ENCODE results near the gene PEDS1. TPM values are rescaled to one million over a fixed set of nuclear protein-coding genes. Genes with fewer than 3 reads are reported as not detected.

PEDS1 gene
- total and polyA plus RNA-seq, 2 of the 4 experiments (the other 2 are of a cell fraction): 24.0 to 59.9 TPM

GRCh38 chr20:50191065-50191543, 37.6 kb upstream of the PEDS1 start:
- no peak overlapping the region for H3K4me2 ChIP-seq (ENCODE audit: low read depth, low read length)
- no peak overlapping the region for H2BK120ac ChIP-seq (ENCODE audit: low read depth, low read length)
- H3K79me1 ChIP-seq (ENCODE audit: low read depth in 1 of 2, low read length in 2 of 2): peaks cover 8 to 38% of the 10 kb centered on the region in 2 experiments; a peak in 3 of 4 replicates
- H3K56ac ChIP-seq (ENCODE audit: extremely low read depth, insufficient read depth, low read length): no peak overlapping the region
- ChIA-PET CTCF (interaction anchor here (0.8 to 1.1 kb wide), 2 partner anchors 230 to 382 kb away, joined by 3 read pairs; no protein-coding TSS in a partner anchor), POLR2A (ENCODE audit: unreplicated experiment) (interaction anchor here (0.6 to 1.1 kb wide), 3 partner anchors 94 to 259 kb away, joined by 3 to 4 read pairs (median 4); no protein-coding TSS in a partner anchor)
- no peak overlapping the region for H2BK15ac ChIP-seq (ENCODE audit: low read depth, low read length)
- in situ Hi-C loops (cut with MboI; ENCODE audit: low sequenced_read_pairs) (loop anchor here (5.0 kb wide), 2 partner anchors 116 to 191 kb away; no protein-coding TSS in a partner anchor), dilution Hi-C loops (cut with HindIII; ENCODE audit: low sequenced_read_pairs, unreplicated experiment) (no loop called here), intact Hi-C loops (cut with micrococcal nuclease) (loop anchor here (5.0 kb wide), 2 partner anchors 61 to 101 kb away; no protein-coding TSS in a partner anchor)
- peak overlapping the region; percentile 100 for H3K27ac ChIP-seq (ENCODE audit: insufficient read depth, low read length)
- DNase-seq: no peak
- no peak overlapping the region for H2BK20ac ChIP-seq (ENCODE audit: low read depth, low read length)
- no peak overlapping the region; the same call in 1 of the 2 replicates for H4K91ac ChIP-seq (ENCODE audit: insufficient read depth, low read depth, low read length)
- TF ChIP-seq MXI1 (IDR thresholded peaks at IDR 0.05; ENCODE audit: borderline replicate concordance, low read depth, low read length) (peak; percentile 6; the same call in 1 of the 2 replicates), RCOR1 (IDR thresholded peaks at IDR 0.05; ENCODE audit: insufficient replicate concordance, low read length) (no peak), CHD1 (IDR thresholded peaks at IDR 0.05; ENCODE audit: low read depth, low read length) (peak; percentile 0; the same call in 1 of the 2 replicates)
- WGBS, 2 experiments (ENCODE audit: extremely low coverage in 2 of 2, insufficient read length in 1 of 2): 0% methylated on average over 14 of the region's 69 CpGs; no CpG with 5 or more reads in 1 of the 2 experiments
- no peak overlapping the region for H4K5ac ChIP-seq (ENCODE audit: low read depth, low read length)
- ATAC-seq (ENCODE audit: low read depth): peak; percentile 18
- peak overlapping the region; percentile 63 for H3K9ac ChIP-seq (ENCODE audit: low read depth, low read length)
- H3K14ac ChIP-seq (replicated peaks; ENCODE audit: low read depth, low read length): no peak overlapping the region
- no peaks in the 10 kb centered on the region for H3K27me3 ChIP-seq (ENCODE audit: control insufficient read depth, insufficient read depth, low read length)
- no peak overlapping the region; a peak in 1 of 4 replicates for H4K8ac ChIP-seq (ENCODE audit: low read depth in 2 of 2, low read length in 2 of 2)
- no peak overlapping the region for H3K4ac ChIP-seq (ENCODE audit: low read depth, low read length)
- peak overlapping the region; percentile 89 for H2AK9ac ChIP-seq (replicated peaks; ENCODE audit: low read depth, low read length, poor library complexity)
- peaks cover 29% of the 10 kb centered on the region for H3K36me3 ChIP-seq (ENCODE audit: control insufficient read depth, insufficient read depth, low read length)
- no peaks in the 10 kb centered on the region for H3K9me3 ChIP-seq (ENCODE audit: control insufficient read depth, insufficient read depth, low read length)
- H2AFZ ChIP-seq (replicated peaks; ENCODE audit: low read length, poor library complexity): peak overlapping the region; percentile 86
- H2AK5ac ChIP-seq (ENCODE audit: low read depth, low read length): no peak overlapping the region
- no peak overlapping the region for H3K18ac ChIP-seq (ENCODE audit: low read depth, low read length)
- H3K9me1 ChIP-seq (ENCODE audit: insufficient read depth, low read length): peaks cover 10% of the 10 kb centered on the region
- H2BK5ac ChIP-seq (ENCODE audit: low read depth, low read length, poor library complexity, severe bottlenecking): peak overlapping the region; percentile 98
- H3K4me1 ChIP-seq (ENCODE audit: control insufficient read depth, insufficient read depth, low read length): peaks cover 17% of the 10 kb centered on the region
- TSS peak; percentile 54 for BruUV-seq (replicated peaks)
- no peak overlapping the region for H3K23ac ChIP-seq (ENCODE audit: low read depth, low read length)
- peak overlapping the region; percentile 95 for H3K4me3 ChIP-seq (ENCODE audit: insufficient read depth, low read depth, low read length)
- H4K20me1 ChIP-seq (ENCODE audit: insufficient read depth, low read length): peaks cover 46% of the 10 kb centered on the region

Data from IMR-90 (cell line).